HCT116 (cell line): ENCODE data around the gene AGMAT. TPM values are rescaled to one million over a fixed set of nuclear protein-coding genes. Genes with fewer than 3 reads are reported as not detected.
A peak's percentile ranks its signal among the peaks of the same experiment; 100 is the strongest.

Experiments used
- ATAC-seq: fragments of 200-7000 bp; cut with Tn5 transposase; 2 replicates; pipeline ENCODE4 v1.9.1; 2020; ENCODE audit warnings: mild to moderate bottlenecking, moderate library complexity
- BruUV-seq: library from RNA; stranded (reverse); fragments of 400-500 nt; replicated peaks from 2 replicates; lab custom pipeline; 2021; lab: Mats Ljungman, UMichigan
- CTCF ChIA-PET: fragments of 300-600 bp; sonication (Branson Sonifier 250); formaldehyde crosslinking; loops from one replicate; lab custom pipeline; 2021; ENCODE audit warnings: antibody characterized with exemption; lab: Charles Lee
- POLR2A ChIA-PET: fragments of 300-600, 350-600 bp; sonication (Branson Sonifier 250); formaldehyde crosslinking; loops from one replicate; lab custom pipeline; 2021; ENCODE audit warnings: antibody characterized with exemption; lab: Charles Lee
- RAD21 ChIA-PET, 2 experiments: fragments of 300-600 bp; sonication (Branson Sonifier 250); formaldehyde crosslinking; loops; one replicate each; lab custom pipeline; 2023; ENCODE audit warnings: low total read pairs in 2 of 2; ENCODE audit not compliant: uncharacterized antibody in 2 of 2, unreplicated experiment in 2 of 2, low non-redundant PET in 1 of 2; lab: Charles Lee
- DNase-seq: peaks from one replicate; pipeline ENCODE4 v3.0.0-alpha.2; 2010; ENCODE audit warnings: low read depth, low spot score
- H2AFZ ChIP-seq: fragments of 200-600 bp; shearing (Covaris generic), sonication (generic); 2 replicates; pipeline ENCODE4 v1.6.1; 2017; ENCODE audit warnings: low read depth, mixed run types, mixed read lengths, antibody characterized with exemption, low read length; ENCODE audit not compliant: poor library complexity, severe bottlenecking
- H3K27ac ChIP-seq: 2 replicates; pipeline ENCODE4 v1.5.1; 2012; ENCODE audit warnings: low read depth, low read length
- H3K27me3 ChIP-seq: fragments of 200-600 bp; sonication (generic); 2 replicates; pipeline ENCODE4 v1.6.1; 2016; ENCODE audit warnings: mixed run types, low read length, mixed read lengths; ENCODE audit not compliant: insufficient read depth
- H3K36me3 ChIP-seq, 2 experiments: fragments of 200-500 bp in 1 of 2; fragments of 200-600 bp in 1 of 2; sonication (Bioruptor generic) in 1 of 2; sonication (generic) in 1 of 2; 2 replicates each; pipeline versions ENCODE4 v1.5.1 to v1.6.1; 2014 to 2016; ENCODE audit warnings: low read length in 2 of 2, inconsistent platforms in 1 of 2, mixed read lengths in 1 of 2, mixed run types in 1 of 2; ENCODE audit not compliant: insufficient read depth in 2 of 2, control insufficient read depth in 1 of 2
- H3K4me1 ChIP-seq, 2 experiments: fragments of 200-600 bp in 1 of 2; sonication (generic) in 1 of 2; 2 replicates each; pipeline versions ENCODE4 v1.5.1 to v1.6.1; 2012 to 2017; ENCODE audit warnings: low read length in 2 of 2, inconsistent platforms in 1 of 2, mild to moderate bottlenecking in 1 of 2, mixed read lengths in 1 of 2, mixed run types in 1 of 2, moderate library complexity in 1 of 2; ENCODE audit not compliant: insufficient read depth in 2 of 2, control insufficient read depth in 1 of 2
- H3K4me2 ChIP-seq: fragments of 200-600 bp; sonication (generic); 2 replicates; pipeline ENCODE4 v1.6.1; 2017; ENCODE audit warnings: mixed run types, low read length, mixed read lengths
- H3K4me3 ChIP-seq, 2 experiments: fragments of 200-600 bp in 1 of 2; sonication (generic) in 1 of 2; replicated peaks in 1 of 2; 2 replicates each; pipeline ENCODE4 v1.5.1; 2011 to 2016; ENCODE audit warnings: low read length in 2 of 2, control low read depth in 1 of 2, low read depth in 1 of 2, mild to moderate bottlenecking in 1 of 2, mixed read lengths in 1 of 2, mixed run types in 1 of 2
- H3K79me2 ChIP-seq: fragments of 200-600 bp; sonication (generic); 2 replicates; pipeline ENCODE4 v1.6.1; 2017; ENCODE audit warnings: mild to moderate bottlenecking, mixed run types, low read length, moderate library complexity, mixed read lengths; ENCODE audit not compliant: insufficient read depth
- H3K9ac ChIP-seq: fragments of 200-600 bp; sonication (generic); 2 replicates; pipeline ENCODE4 v1.6.1; 2016; ENCODE audit warnings: low read length, mixed read lengths
- H3K9me2 ChIP-seq: fragments of 200-600 bp; sonication (generic), shearing (Covaris generic); 2 replicates; pipeline ENCODE4 v1.6.1; 2017; ENCODE audit warnings: mixed run types, mild to moderate bottlenecking, moderate library complexity; ENCODE audit not compliant: insufficient read depth
- H3K9me3 ChIP-seq, 2 experiments: fragments of 200-500 bp in 1 of 2; fragments of 200-600 bp in 1 of 2; sonication (Bioruptor generic) in 1 of 2; sonication (generic) in 1 of 2; 2 replicates each; pipeline ENCODE4 v1.6.1; 2014 to 2017; ENCODE audit warnings: low read length in 2 of 2, mixed read lengths in 2 of 2, inconsistent platforms in 1 of 2, low read depth in 1 of 2, mild to moderate bottlenecking in 1 of 2, mixed run types in 1 of 2, moderate library complexity in 1 of 2; ENCODE audit not compliant: control insufficient read depth in 1 of 2, insufficient read depth in 1 of 2
- H4K20me1 ChIP-seq: fragments of 200-600 bp; sonication (generic), shearing (Covaris generic); 2 replicates; pipeline ENCODE4 v1.6.1; 2017; ENCODE audit warnings: mixed run types, mild to moderate bottlenecking, moderate library complexity; ENCODE audit not compliant: insufficient read depth
- CEBPB ChIP-seq: IDR thresholded peaks from 2 replicates; pipeline ENCODE4 v1.6.1; 2012; ENCODE audit warnings: low read depth
- RAD21 ChIP-seq: IDR thresholded peaks from 2 replicates; pipeline ENCODE4 v1.6.1; 2012; ENCODE audit warnings: low read depth, mild to moderate bottlenecking
- REST ChIP-seq: IDR thresholded peaks from 2 replicates; pipeline ENCODE4 v1.6.1; 2012; ENCODE audit warnings: low read depth
- SIN3A ChIP-seq: IDR thresholded peaks from 2 replicates; pipeline ENCODE4 v1.6.1; 2012; ENCODE audit warnings: low read depth
- SP1 ChIP-seq: IDR thresholded peaks from 2 replicates; pipeline ENCODE4 v1.6.1; 2012; ENCODE audit warnings: low read depth
- TCF7L2 ChIP-seq: IDR thresholded peaks from 2 replicates; pipeline ENCODE4 v1.7.0; 2011; ENCODE audit warnings: borderline replicate concordance, inconsistent platforms; ENCODE audit not compliant: insufficient read depth, insufficient read length; ENCODE audit errors: extremely low read depth
- YY1 ChIP-seq: IDR thresholded peaks from 2 replicates; pipeline ENCODE4 v1.6.1; 2011; ENCODE audit warnings: low read length, low read depth, moderate library complexity, mild to moderate bottlenecking; ENCODE audit not compliant: insufficient replicate concordance; ENCODE audit errors: extremely low read depth
- intact Hi-C: fragments of 100-400 bp; cut with micrococcal nuclease; formaldehyde crosslinking; loops from 2 replicates; pipeline ENCODE4 v1.10.0; 2022
- total RNA-seq: library from RNA; stranded (reverse); gene quantifications from one replicate; pipeline ENCODE4 v1.2.1, GENCODE V29; 2021; ENCODE audit not compliant: unreplicated experiment
- TF ChIP-seq, protein P1 (sequence below): IDR thresholded peaks from 2 replicates; pipeline ENCODE4 v1.6.1; 2011; ENCODE audit warnings: mild to moderate bottlenecking, low read length, moderate library complexity; ENCODE audit not compliant: insufficient replicate concordance; ENCODE audit errors: extremely low read depth

The AGMAT gene
- total RNA-seq, 1 experiment from 2014 or later, result not detected

DNA sequence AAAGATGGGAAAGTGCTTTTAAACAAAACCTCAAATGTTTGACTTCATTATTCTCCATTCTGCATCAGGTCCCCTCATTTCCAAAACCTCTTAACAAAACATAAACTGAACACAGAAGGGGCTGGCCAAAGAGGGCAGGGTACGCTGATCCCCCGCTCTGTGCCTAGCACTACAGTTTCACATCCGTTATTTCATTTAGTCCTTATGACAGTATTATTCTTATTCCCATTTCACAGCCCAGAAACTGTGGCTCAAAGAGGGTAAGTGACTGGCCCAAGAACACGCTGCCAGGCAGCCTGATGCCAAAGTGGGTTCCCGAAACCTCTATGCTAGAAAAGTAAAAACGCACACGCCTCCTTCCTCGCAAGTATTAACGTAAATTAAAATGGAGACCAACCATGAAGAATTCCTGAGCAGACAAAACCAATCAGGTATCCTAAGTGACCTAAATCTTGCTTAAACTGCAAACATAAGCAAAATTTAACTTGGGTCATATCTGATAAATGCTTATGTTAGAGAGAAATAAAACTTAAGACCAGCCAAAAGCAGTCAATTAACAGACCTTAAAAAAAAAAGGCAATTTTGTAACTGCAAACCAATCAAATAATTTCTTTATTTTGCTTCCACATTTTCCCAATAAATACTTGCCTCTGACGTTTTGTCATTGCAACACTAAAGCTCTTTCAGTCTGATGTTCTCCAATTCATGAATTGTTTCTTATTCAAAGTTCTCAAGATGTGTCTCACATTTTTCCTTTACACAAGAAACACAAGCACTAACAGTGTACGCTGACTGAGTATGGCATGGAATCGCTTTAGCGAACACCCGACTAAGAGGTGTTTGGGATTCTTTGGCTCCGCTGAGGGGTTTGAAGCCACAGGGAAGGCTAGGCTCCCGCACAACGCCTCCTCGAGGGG, 61.5 kb downstream of the AGMAT start:
- ATAC-seq (no peak), DNase-seq (no peak)
- H3K27ac ChIP-seq, result peak overlapping the region; percentile 40
- peak overlapping the region; percentile 81 for H3K4me2 ChIP-seq
- peaks cover 14% of the 10 kb centered on the region for H3K79me2 ChIP-seq
- no peak for TF ChIP-seq TCF7L2
- TF ChIP-seq REST, result no peak
- TF ChIP-seq SP1, result no peak
- TF ChIP-seq, protein P1, sequence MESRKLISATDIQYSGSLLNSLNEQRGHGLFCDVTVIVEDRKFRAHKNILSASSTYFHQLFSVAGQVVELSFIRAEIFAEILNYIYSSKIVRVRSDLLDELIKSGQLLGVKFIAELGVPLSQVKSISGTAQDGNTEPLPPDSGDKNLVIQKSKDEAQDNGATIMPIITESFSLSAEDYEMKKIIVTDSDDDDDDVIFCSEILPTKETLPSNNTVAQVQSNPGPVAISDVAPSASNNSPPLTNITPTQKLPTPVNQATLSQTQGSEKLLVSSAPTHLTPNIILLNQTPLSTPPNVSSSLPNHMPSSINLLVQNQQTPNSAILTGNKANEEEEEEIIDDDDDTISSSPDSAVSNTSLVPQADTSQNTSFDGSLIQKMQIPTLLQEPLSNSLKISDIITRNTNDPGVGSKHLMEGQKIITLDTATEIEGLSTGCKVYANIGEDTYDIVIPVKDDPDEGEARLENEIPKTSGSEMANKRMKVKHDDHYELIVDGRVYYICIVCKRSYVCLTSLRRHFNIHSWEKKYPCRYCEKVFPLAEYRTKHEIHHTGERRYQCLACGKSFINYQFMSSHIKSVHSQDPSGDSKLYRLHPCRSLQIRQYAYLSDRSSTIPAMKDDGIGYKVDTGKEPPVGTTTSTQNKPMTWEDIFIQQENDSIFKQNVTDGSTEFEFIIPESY, result no peak
- no peak for TF ChIP-seq RAD21
- no peak for TF ChIP-seq CEBPB
- TF ChIP-seq YY1, result no peak
- no peak; the same call in 1 of the 2 replicates for TF ChIP-seq SIN3A
- H3K36me3 ChIP-seq, result no peaks in the 10 kb centered on the region
- TSS peak; percentile 76 for BruUV-seq
- H3K4me3 ChIP-seq, result peak overlapping the region; percentile 75 to 80
- no peak overlapping the region for H2AFZ ChIP-seq
- no peaks in the 10 kb centered on the region for H3K27me3 ChIP-seq
- H3K4me1 ChIP-seq, result peaks cover 10 to 31% of the 10 kb centered on the region in 2 experiments
- no peaks in the 10 kb centered on the region for H3K9me3 ChIP-seq
- RAD21 ChIA-PET, result no interaction called here
- no peaks in the 10 kb centered on the region for H3K9me2 ChIP-seq
- intact Hi-C loops, result no loop called here
- CTCF ChIA-PET, result no interaction called here
- H3K9ac ChIP-seq, result peak overlapping the region; percentile 79
- no peaks in the 10 kb centered on the region for H4K20me1 ChIP-seq
- POLR2A ChIA-PET, result no interaction called here
